OCI-LY7 (cell line): ENCODE data around the gene PALD1. TPM values are rescaled to one million over a fixed set of nuclear protein-coding genes. Genes with fewer than 3 reads are reported as not detected.
A peak's percentile ranks its signal among the peaks of the same experiment; 100 is the strongest.

Experiments used
- BruUV-seq: library from RNA; stranded (reverse); fragments of 400-500 nt; replicated peaks from 2 replicates; lab custom pipeline; 2021; lab: Mats Ljungman, UMichigan
- CTCF ChIA-PET: fragments of 300-600 bp; sonication (Branson Sonifier 250); formaldehyde crosslinking; loops from one replicate; lab custom pipeline; 2022; ENCODE audit warnings: antibody characterized with exemption; ENCODE audit not compliant: unreplicated experiment; lab: Charles Lee
- POLR2A ChIA-PET: fragments of 300-600 bp; sonication (Branson Sonifier 250); formaldehyde crosslinking; loops from one replicate; lab custom pipeline; 2022; ENCODE audit warnings: antibody characterized with exemption; lab: Charles Lee
- DNase-seq: peaks from one replicate; pipeline ENCODE4 v3.0.0-alpha.2; 2015; ENCODE audit warnings: low spot score
- H2AFZ ChIP-seq: fragments of 200-600 bp; sonication (generic), shearing (Covaris generic); 2 replicates; pipeline ENCODE4 v1.6.1; 2014; ENCODE audit warnings: mild to moderate bottlenecking, antibody characterized with exemption, low read length, moderate library complexity
- H3K27ac ChIP-seq: fragments of 200-600 bp; sonication (generic); 2 replicates; pipeline ENCODE4 v1.5.1; 2014; ENCODE audit warnings: mixed run types, low read depth, mild to moderate bottlenecking, moderate library complexity, low read length, inconsistent platforms; ENCODE audit not compliant: poor library complexity, severe bottlenecking
- H3K36me3 ChIP-seq: fragments of 200-600 bp; sonication (generic); 2 replicates; pipeline ENCODE4 v1.6.1; 2014; ENCODE audit warnings: mild to moderate bottlenecking, antibody characterized with exemption, low read length, moderate library complexity, mixed read lengths; ENCODE audit not compliant: insufficient read depth
- H3K4me1 ChIP-seq: fragments of 200-600 bp; sonication (generic); 2 replicates; pipeline ENCODE4 v1.5.1; 2014; ENCODE audit warnings: mild to moderate bottlenecking, low read length; ENCODE audit not compliant: insufficient read depth, poor library complexity, severe bottlenecking
- H3K4me2 ChIP-seq: fragments of 200-600 bp; sonication (generic); 2 replicates; pipeline ENCODE4 v1.6.1; 2014; ENCODE audit warnings: mild to moderate bottlenecking, low read length
- H3K4me3 ChIP-seq: fragments of 200-600 bp; sonication (generic); 2 replicates; pipeline ENCODE4 v1.5.1; 2014; ENCODE audit warnings: mild to moderate bottlenecking, low read depth, low read length; ENCODE audit not compliant: poor library complexity, severe bottlenecking
- H3K79me2 ChIP-seq: fragments of 200-600 bp; sonication (generic); 2 replicates; pipeline ENCODE4 v1.6.1; 2016; ENCODE audit warnings: low read depth, mild to moderate bottlenecking, low read length, moderate library complexity, mixed read lengths; ENCODE audit not compliant: insufficient read depth
- H3K9me2 ChIP-seq: fragments of 200-600 bp; sonication (generic); 2 replicates; pipeline ENCODE4 v1.6.1; 2016; ENCODE audit warnings: mild to moderate bottlenecking, low read length, mixed read lengths; ENCODE audit not compliant: insufficient read depth
- H3K9me3 ChIP-seq: fragments of 200-600 bp; sonication (generic); 2 replicates; pipeline ENCODE4 v1.6.1; 2014; ENCODE audit warnings: mild to moderate bottlenecking, mixed run types, low read length, mixed read lengths
- H4K20me1 ChIP-seq: fragments of 200-600 bp; sonication (generic); 2 replicates; pipeline ENCODE4 v1.6.1; 2014; ENCODE audit warnings: mild to moderate bottlenecking, antibody characterized with exemption, low read length, moderate library complexity, mixed read lengths; ENCODE audit not compliant: insufficient read depth
- EZH2phosphoT487 ChIP-seq: fragments of 200-600 bp; sonication (generic); IDR thresholded peaks from 2 replicates; pipeline ENCODE4 v1.6.1; 2018; ENCODE audit warnings: low read depth, borderline replicate concordance, mild to moderate bottlenecking, mixed run types, antibody characterized with exemption, low read length, moderate library complexity, mixed read lengths
- intact Hi-C: fragments of 100-400 bp; cut with micrococcal nuclease; formaldehyde crosslinking; loops from one replicate; pipeline ENCODE4 v1.10.0; 2022; ENCODE audit not compliant: unreplicated experiment
- total RNA-seq, 2 experiments: library from RNA; depleted of rRNA in 1 of 2; stranded (reverse); fragments of >200 nt in 1 of 2; shearing (Covaris generic) in 1 of 2; gene quantifications; 2 replicates each; pipeline ENCODE4 v1.2.3, GENCODE V29; 2014 to 2022
- TF ChIP-seq, protein P1 (sequence below): fragments of 200-600 bp; sonication (generic); conservative IDR thresholded peaks from 2 replicates; pipeline ENCODE4 v1.5.1; 2014; ENCODE audit warnings: mild to moderate bottlenecking, antibody characterized with exemption, low read length, moderate library complexity, mixed read lengths

The PALD1 gene
- total RNA-seq, 2 experiments from 2014 or later, result 52.7 to 66.7 TPM

DNA sequence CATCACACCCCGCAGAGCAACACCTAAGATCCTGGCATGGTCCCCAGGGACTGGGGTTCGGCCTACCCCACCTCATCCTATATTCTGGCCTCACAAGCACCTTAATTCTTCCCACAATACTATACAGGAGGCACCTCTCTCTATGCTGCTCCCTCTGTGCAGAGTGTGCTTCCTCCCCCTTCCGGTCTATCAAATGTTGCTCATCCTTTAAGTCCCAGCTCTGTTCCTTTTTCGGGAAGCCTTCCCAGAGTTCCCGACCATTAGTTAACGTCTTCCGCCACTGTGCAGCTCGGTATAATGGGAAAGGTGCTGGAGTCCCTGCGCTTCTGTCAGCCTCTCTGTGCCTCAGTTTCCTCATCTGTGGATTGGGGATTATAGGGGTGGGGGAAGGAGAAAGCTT, 21.8 kb downstream of the PALD1 start:
- no peak for DNase-seq
- no peak for TF ChIP-seq EZH2phosphoT487
- TF ChIP-seq, protein P1, sequence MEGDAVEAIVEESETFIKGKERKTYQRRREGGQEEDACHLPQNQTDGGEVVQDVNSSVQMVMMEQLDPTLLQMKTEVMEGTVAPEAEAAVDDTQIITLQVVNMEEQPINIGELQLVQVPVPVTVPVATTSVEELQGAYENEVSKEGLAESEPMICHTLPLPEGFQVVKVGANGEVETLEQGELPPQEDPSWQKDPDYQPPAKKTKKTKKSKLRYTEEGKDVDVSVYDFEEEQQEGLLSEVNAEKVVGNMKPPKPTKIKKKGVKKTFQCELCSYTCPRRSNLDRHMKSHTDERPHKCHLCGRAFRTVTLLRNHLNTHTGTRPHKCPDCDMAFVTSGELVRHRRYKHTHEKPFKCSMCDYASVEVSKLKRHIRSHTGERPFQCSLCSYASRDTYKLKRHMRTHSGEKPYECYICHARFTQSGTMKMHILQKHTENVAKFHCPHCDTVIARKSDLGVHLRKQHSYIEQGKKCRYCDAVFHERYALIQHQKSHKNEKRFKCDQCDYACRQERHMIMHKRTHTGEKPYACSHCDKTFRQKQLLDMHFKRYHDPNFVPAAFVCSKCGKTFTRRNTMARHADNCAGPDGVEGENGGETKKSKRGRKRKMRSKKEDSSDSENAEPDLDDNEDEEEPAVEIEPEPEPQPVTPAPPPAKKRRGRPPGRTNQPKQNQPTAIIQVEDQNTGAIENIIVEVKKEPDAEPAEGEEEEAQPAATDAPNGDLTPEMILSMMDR, result no peak
- peak overlapping the region; percentile 75 for H3K4me2 ChIP-seq
- H2AFZ ChIP-seq, result no peak overlapping the region
- H3K4me3 ChIP-seq, result peak overlapping the region; percentile 28
- H3K79me2 ChIP-seq, result peaks cover 100% of the 10 kb centered on the region
- H3K27ac ChIP-seq, result peak overlapping the region; percentile 98
- H3K9me3 ChIP-seq, result no peaks in the 10 kb centered on the region
- ChIA-PET POLR2A (interaction anchor here (0.6 to 2.5 kb wide), 4 partner anchors 9 to 44 kb away, joined by 3 to 16 read pairs (median 3); no protein-coding TSS in a partner anchor), CTCF (interaction anchor here (1.7 kb wide), 1 partner anchor 11 kb away, joined by 12 read pairs; no protein-coding TSS in a partner anchor)
- no peaks in the 10 kb centered on the region for H3K9me2 ChIP-seq
- no TSS peak for BruUV-seq
- H4K20me1 ChIP-seq, result no peaks in the 10 kb centered on the region; the same call in 1 of the 2 replicates
- peaks cover 95% of the 10 kb centered on the region for H3K4me1 ChIP-seq
- H3K36me3 ChIP-seq, result peaks cover 44% of the 10 kb centered on the region
- intact Hi-C loops, result no loop called here

- Histone ChIP-seq H3K4me3 (peak overlapping the region; percentile 28), H3K79me2 (peaks cover 100% of the 10 kb centered on the region), H3K9me2 (no peaks in the 10 kb centered on the region), H3K36me3 (peaks cover 44% of the 10 kb centered on the region), H3K4me2 (peak overlapping the region; percentile 75), H4K20me1 (no peaks in the 10 kb centered on the region; the same call in 1 of the 2 replicates), H3K9me3 (no peaks in the 10 kb centered on the region), H2AFZ (no peak overlapping the region), H3K4me1 (peaks cover 90% of the 10 kb centered on the region), H3K27ac (peak overlapping the region; percentile 98)
- no peak for TF ChIP-seq EZH2phosphoT487
- TF ChIP-seq, protein P1, result 0 out of 2 replicates have a peak, but pooled peaks have one; percentile 15
- CTCF ChIA-PET, result no interaction called here
- DNase-seq, result no peak
- intact Hi-C loops, result no loop called here
- BruUV-seq, result no TSS peak
- POLR2A ChIA-PET, result interaction anchor here (1.2 kb wide), 1 partner anchor 10 kb away, joined by 3 read pairs; no protein-coding TSS in a partner anchor
These were observed 22.3 kb downstream of the PALD1 start for GRCh38 chr10:70500812-70501301.

GRCh38 chr10:70502406-70502805, 23.8 kb downstream of the PALD1 start:
- Histone ChIP-seq H3K4me2 (peak overlapping the region; percentile 59), H3K4me3 (no peak overlapping the region), H3K79me2 (peaks cover 96% of the 10 kb centered on the region), H2AFZ (no peak overlapping the region), H3K4me1 (peaks cover 81% of the 10 kb centered on the region), H4K20me1 (no peaks in the 10 kb centered on the region; the same call in 1 of the 2 replicates), H3K9me2 (no peaks in the 10 kb centered on the region), H3K36me3 (peaks cover 54% of the 10 kb centered on the region), H3K9me3 (no peaks in the 10 kb centered on the region), H3K27ac (peak overlapping the region; percentile 66)
- ChIA-PET CTCF (no interaction called here), POLR2A (no interaction called here)
- intact Hi-C loops, result no loop called here
- BruUV-seq, result no TSS peak
- no peak for DNase-seq
- TF ChIP-seq, protein P1, result no peak
- no peak for TF ChIP-seq EZH2phosphoT487
